A673 (cell line): Measurements from ENCODE around the gene ASAP2. TPM values are rescaled to one million over a fixed set of nuclear protein-coding genes. Genes with fewer than 3 reads are reported as not detected.

ENCODE experiments used
- BruUV-seq: library from RNA; stranded (reverse); fragments of 400-500 nt; replicated peaks from 2 replicates; lab custom pipeline; 2021; lab: Mats Ljungman, UMichigan
- CTCF ChIA-PET: fragments of 300-600 bp; sonication (Branson Sonifier 250); formaldehyde crosslinking; loops from one replicate; lab custom pipeline; 2022; ENCODE audit warnings: antibody characterized with exemption; lab: Charles Lee
- POLR2A ChIA-PET: fragments of 300-600 bp; sonication (Branson Sonifier 250); formaldehyde crosslinking; loops from one replicate; lab custom pipeline; 2022; ENCODE audit warnings: antibody characterized with exemption; ENCODE audit not compliant: low non-redundant PET; lab: Charles Lee
- DNase-seq: peaks from one replicate; pipeline ENCODE4 v3.0.0-alpha.2; 2015; ENCODE audit warnings: low spot score
- H3K27ac ChIP-seq: fragments of 200-600 bp; sonication (generic); 2 replicates; pipeline ENCODE4 v1.5.1; 2016; ENCODE audit warnings: mixed run types, low read depth, mild to moderate bottlenecking, mixed read lengths, antibody characterized with exemption, low read length; ENCODE audit not compliant: poor library complexity, severe bottlenecking
- H3K27me3 ChIP-seq: fragments of 200-600 bp; sonication (generic); replicated peaks from 2 replicates; pipeline ENCODE4 v1.6.1; 2017; ENCODE audit warnings: mixed run types, low read depth, mild to moderate bottlenecking, mixed read lengths, antibody characterized with exemption, low read length; ENCODE audit not compliant: insufficient read depth, poor library complexity
- H3K36me3 ChIP-seq: fragments of 200-600 bp; sonication (generic); 2 replicates; pipeline ENCODE4 v1.6.1; 2016; ENCODE audit warnings: mixed run types, mild to moderate bottlenecking, mixed read lengths, antibody characterized with exemption, low read length; ENCODE audit not compliant: insufficient read depth, poor library complexity, severe bottlenecking
- H3K4me1 ChIP-seq: fragments of 200-600 bp; sonication (generic); 2 replicates; pipeline ENCODE4 v1.6.1; 2017; ENCODE audit warnings: mixed run types, mild to moderate bottlenecking, mixed read lengths, antibody characterized with exemption, low read length; ENCODE audit not compliant: insufficient read depth, poor library complexity, severe bottlenecking
- H3K4me3 ChIP-seq: fragments of 200-600 bp; sonication (generic); 2 replicates; pipeline ENCODE4 v1.5.1; 2016; ENCODE audit warnings: low read depth, mixed run types, mild to moderate bottlenecking, mixed read lengths, low read length; ENCODE audit not compliant: poor library complexity, severe bottlenecking
- H3K9me3 ChIP-seq: fragments of 200-600 bp; sonication (generic); 2 replicates; pipeline ENCODE4 v1.6.1; 2016; ENCODE audit warnings: mixed run types, low read depth, mild to moderate bottlenecking, mixed read lengths, antibody characterized with exemption, low read length; ENCODE audit not compliant: poor library complexity, severe bottlenecking
- EZH2 ChIP-seq: fragments of 200-600 bp; sonication (generic); IDR thresholded peaks from 2 replicates; pipeline ENCODE4 v1.6.1; 2017; ENCODE audit warnings: borderline replicate concordance, low read depth, mild to moderate bottlenecking, mixed read lengths, antibody characterized with exemption, low read length; ENCODE audit not compliant: poor library complexity, severe bottlenecking
- intact Hi-C: fragments of 100-400 bp; cut with micrococcal nuclease; formaldehyde crosslinking; loops from one replicate; pipeline ENCODE4 v1.10.0; 2022; ENCODE audit not compliant: unreplicated experiment
- total RNA-seq: library from RNA; stranded (reverse); gene quantifications from 2 replicates; pipeline ENCODE4 v1.2.3, GENCODE V29; 2021
- TF ChIP-seq, protein P1 (sequence below): fragments of 300-800, 200-600 bp; sonication (generic); conservative IDR thresholded peaks from 2 replicates; pipeline ENCODE4 v1.5.1; 2017; ENCODE audit warnings: low read depth, mild to moderate bottlenecking, antibody characterized with exemption, low read length, moderate library complexity, mixed read lengths

Gene ASAP2
- total RNA-seq, 1 experiment from 2014 or later: 46.8 TPM

DNA sequence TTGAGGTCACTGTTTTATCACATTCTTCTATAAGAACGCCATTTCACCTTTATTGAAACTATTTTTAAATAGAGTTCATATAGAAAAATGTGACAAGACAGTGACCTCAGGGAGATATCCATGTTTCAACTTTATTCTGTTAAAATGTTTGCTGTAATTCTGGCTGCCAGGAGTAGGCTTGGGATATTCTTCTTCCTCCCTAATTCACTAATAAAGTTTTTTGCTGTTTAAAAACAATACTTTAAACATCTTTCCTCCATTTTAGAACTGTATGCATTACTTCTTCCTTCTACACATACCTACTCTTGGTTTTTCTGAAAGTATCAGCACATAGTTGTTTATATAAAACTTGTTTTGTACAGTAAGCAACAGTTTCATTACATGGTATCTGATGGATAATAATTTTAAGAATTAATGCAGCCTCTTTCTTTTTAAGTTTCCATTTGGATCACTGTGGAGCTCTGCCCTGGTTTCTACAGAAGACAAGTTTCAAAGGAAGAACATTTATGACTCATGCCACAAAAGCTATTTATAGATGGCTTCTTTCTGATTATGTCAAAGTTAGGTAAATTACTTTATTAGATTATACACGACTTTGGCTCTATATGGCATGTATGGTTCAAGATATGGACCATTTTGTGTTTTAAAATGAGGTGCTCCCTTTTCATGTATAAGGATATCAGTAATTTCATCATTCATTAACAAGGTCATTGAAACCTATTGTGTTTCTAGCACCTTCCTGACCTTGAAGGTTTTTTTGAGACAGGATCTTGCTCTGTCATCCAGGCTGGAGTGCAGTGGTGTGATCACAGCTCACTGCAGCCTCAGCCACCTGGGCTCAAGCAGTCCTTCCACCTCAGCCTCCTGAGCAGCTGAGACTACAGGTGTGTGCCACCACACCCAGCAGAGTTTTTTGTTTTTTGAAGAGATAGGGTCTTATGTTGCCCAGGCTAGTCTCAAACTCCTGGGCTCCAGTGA lies 224.0 kb downstream of the ASAP2 start:
- no TSS peak for BruUV-seq
- Histone ChIP-seq H3K27me3 (no peaks in the 10 kb centered on the region), H3K4me1 (no peaks in the 10 kb centered on the region), H3K4me3 (no peak overlapping the region), H3K36me3 (peaks cover 50% of the 10 kb centered on the region), H3K27ac (no peak overlapping the region), H3K9me3 (no peaks in the 10 kb centered on the region)
- intact Hi-C loops: no loop called here
- ChIA-PET CTCF (no interaction called here), POLR2A (interaction anchor here (0.7 kb wide), 1 partner anchor 67 kb away, joined by 12 read pairs; no protein-coding TSS in a partner anchor)
- TF ChIP-seq, protein P1, sequence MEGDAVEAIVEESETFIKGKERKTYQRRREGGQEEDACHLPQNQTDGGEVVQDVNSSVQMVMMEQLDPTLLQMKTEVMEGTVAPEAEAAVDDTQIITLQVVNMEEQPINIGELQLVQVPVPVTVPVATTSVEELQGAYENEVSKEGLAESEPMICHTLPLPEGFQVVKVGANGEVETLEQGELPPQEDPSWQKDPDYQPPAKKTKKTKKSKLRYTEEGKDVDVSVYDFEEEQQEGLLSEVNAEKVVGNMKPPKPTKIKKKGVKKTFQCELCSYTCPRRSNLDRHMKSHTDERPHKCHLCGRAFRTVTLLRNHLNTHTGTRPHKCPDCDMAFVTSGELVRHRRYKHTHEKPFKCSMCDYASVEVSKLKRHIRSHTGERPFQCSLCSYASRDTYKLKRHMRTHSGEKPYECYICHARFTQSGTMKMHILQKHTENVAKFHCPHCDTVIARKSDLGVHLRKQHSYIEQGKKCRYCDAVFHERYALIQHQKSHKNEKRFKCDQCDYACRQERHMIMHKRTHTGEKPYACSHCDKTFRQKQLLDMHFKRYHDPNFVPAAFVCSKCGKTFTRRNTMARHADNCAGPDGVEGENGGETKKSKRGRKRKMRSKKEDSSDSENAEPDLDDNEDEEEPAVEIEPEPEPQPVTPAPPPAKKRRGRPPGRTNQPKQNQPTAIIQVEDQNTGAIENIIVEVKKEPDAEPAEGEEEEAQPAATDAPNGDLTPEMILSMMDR: no peak
- no peak for TF ChIP-seq EZH2
- DNase-seq: no peak

DNA sequence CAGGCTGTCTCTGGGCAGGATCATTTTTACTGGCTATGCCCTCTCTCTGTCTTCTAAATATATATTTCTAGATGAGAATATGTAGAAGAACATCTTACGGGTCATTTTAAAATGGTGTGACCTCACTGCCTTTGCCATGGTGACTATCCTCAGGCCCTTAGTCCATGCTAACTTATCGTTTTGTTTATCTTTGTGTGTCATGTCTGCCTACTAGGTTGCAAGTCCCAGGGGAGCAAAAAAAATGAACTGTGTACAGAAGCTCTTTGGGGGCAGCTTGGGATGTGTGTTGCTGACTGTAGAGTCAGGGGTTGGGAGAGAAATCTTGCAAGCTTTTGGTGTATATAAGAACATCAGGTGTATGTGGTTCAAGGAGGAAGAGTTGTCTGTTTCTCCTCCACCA lies 227.9 kb downstream of the ASAP2 start:
- DNase-seq: no peak
- ChIA-PET CTCF (no interaction called here), POLR2A (no interaction called here)
- H3K9me3 ChIP-seq: no peaks in the 10 kb centered on the region
- no peak for TF ChIP-seq EZH2
- TF ChIP-seq, protein P1: no peak
- BruUV-seq: no TSS peak
- intact Hi-C loops: no loop called here
- peaks cover 81% of the 10 kb centered on the region for H3K36me3 ChIP-seq
- H3K27ac ChIP-seq: no peak overlapping the region
- H3K27me3 ChIP-seq: no peaks in the 10 kb centered on the region
- H3K4me1 ChIP-seq: no peaks in the 10 kb centered on the region
- no peak overlapping the region for H3K4me3 ChIP-seq

DNA sequence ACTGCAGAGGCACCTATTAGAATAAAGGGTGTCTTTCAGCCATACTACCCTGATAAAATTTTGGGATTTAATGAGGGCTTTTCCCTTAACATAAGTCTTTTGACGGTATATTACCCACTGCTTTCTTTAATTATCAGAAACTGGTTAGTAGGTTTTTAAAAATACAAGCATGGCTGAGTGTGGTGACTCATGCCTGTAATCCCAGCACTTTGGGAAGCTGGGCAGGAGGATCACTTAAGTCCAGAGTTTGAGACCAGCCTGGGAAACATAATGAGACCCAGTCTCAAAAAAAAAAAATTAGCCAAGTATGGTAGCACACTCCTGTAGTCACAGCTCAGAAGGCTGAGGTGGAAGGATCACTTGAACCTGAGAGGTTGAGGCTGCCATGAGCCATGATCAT lies 232.9 kb downstream of the ASAP2 start:
- TF ChIP-seq EZH2: no peak
- TF ChIP-seq, protein P1: no peak
- ChIA-PET CTCF (no interaction called here), POLR2A (no interaction called here)
- Histone ChIP-seq H3K27me3 (no peaks in the 10 kb centered on the region), H3K4me3 (no peak overlapping the region), H3K9me3 (no peaks in the 10 kb centered on the region), H3K36me3 (peaks cover 71% of the 10 kb centered on the region), H3K27ac (no peak overlapping the region), H3K4me1 (no peaks in the 10 kb centered on the region)
- BruUV-seq: no TSS peak
- no peak for DNase-seq
- intact Hi-C loops: no loop called here
